GM18505 (cell line): ENCODE results near the gene KCNC1.

ENCODE experiments used
- ATAC-seq: cut with Tn5 transposase; IDR thresholded peaks from one replicate; pipeline ENCODE4 v1.9.1; 2021; ENCODE audit not compliant: unreplicated experiment
- POLR2A ChIP-seq: IDR thresholded peaks from 4 replicates; pipeline ENCODE4 v1.6.1; 2011; ENCODE audit warnings: borderline replicate concordance; ENCODE audit not compliant: insufficient read depth, insufficient read length; ENCODE audit errors: extremely low read depth

Gene KCNC1

GRCh38 chr11:17814546-17814945, 80.0 kb downstream of the KCNC1 start:
- no peak for ATAC-seq
- TF ChIP-seq POLR2A = no peak

GRCh38 chr11:17816232-17816931, 81.8 kb downstream of the KCNC1 start:
- TF ChIP-seq POLR2A = no peak
- no peak for ATAC-seq

GRCh38 chr11:17821648-17822400, 87.2 kb downstream of the KCNC1 start:
- ATAC-seq = no peak
- no peak for TF ChIP-seq POLR2A

GRCh38 chr11:17822401-17822781, 87.8 kb downstream of the KCNC1 start:
- no peak for ATAC-seq
- no peak for TF ChIP-seq POLR2A

GRCh38 chr11:17827006-17827405, 92.4 kb downstream of the KCNC1 start:
- TF ChIP-seq POLR2A = no peak
- no peak for ATAC-seq

- no peak for ATAC-seq
- TF ChIP-seq POLR2A = no peak
Observed at GRCh38 chr11:17828311-17828751, 93.8 kb downstream of the KCNC1 start.

- ATAC-seq = no peak
- TF ChIP-seq POLR2A = no peak
Observed at GRCh38 chr11:17831228-17831627, 96.6 kb downstream of the KCNC1 start.

GRCh38 chr11:17831883-17832282, 97.3 kb downstream of the KCNC1 start:
- TF ChIP-seq POLR2A = no peak
- no peak for ATAC-seq
